Measurements from ENCODE around the gene GPR42. TPM values are rescaled to one million over a fixed set of nuclear protein-coding genes. Genes with fewer than 3 reads are reported as not detected.
"Not testable (repeated sequence)": the region's sequence is repeated elsewhere in the genome, so short reads cannot be mapped to it uniquely, and the experiment has no call there.

GPR42 gene
- total RNA-seq, 1 donor from 2014 or later: not detected

GRCh38 chr19:35362261-35363000 lies 8.4 kb upstream of the GPR42 start:
- no peak for DNase-seq (ENCODE audit: low spot score)

- DNase-seq (ENCODE audit: low spot score): no peak
These were observed 7.8 kb upstream of the GPR42 start for GRCh38 chr19:35363001-35363590.

DNA sequence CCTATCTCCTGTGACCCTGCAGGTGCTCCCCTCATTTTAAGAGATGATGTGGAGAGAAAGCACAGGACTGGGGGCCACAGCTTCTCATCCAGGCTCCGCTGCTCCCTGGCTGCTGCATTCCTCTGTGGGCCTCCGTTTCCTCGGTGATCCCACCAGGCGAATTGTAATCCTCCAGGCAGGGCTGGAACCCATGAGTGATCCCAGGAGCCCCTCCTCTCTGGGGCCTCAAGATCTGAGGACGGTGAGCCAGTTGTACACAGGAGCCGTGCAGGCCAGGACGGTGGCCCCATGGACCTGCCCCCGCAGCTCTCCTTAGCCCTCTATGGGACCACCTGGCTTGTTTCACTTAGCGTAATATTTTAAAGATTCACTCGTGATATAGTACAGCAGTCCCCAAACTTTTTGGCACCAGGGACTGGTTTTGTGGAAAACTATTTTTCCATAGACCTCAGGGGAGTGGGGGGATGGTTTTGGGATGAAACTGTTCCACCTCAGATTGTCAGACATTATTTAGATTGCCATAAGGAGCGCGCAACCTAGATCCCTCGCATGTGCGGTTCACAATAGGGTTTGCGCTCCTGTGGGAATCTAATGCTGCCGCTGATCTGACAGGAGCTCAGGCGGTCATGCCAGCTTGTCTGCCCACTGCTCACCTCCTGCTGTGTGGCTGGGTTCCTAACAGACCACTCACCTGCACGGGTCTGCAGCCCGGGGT lies 7.0 kb upstream of the GPR42 start:
- DNase-seq (ENCODE audit: low spot score): no peak

- DNase-seq (ENCODE audit: low spot score): no peak
These were observed 5.6 kb upstream of the GPR42 start for GRCh38 chr19:35365303-35365702.

GRCh38 chr19:35368378-35368777 lies 2.5 kb upstream of the GPR42 start:
- no peak for DNase-seq (ENCODE audit: low spot score)

DNA sequence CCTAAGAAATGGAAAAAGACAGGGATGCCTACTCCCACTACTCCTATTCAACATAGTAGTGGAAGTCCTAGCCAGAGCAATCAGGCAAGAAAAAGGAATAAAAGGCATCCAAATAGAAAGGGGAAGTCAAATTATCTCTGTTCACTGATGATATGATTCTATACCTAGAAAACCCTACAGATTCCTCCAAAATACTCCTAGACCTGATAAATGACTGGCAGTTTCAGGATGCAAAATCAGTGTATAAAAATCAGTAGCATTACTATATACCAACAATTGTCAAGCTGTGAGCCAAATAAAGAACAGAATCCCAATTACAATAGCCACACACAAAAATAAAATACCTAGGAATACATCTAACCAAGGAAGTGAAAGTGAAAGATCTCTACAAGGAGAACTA lies 1.3 kb upstream of the GPR42 start:
- DNase-seq (ENCODE audit: low spot score): no peak

- DNase-seq (ENCODE audit: low spot score): no peak
These were observed 2.6 kb downstream of the GPR42 start for GRCh38 chr19:35373492-35373891.

DNA sequence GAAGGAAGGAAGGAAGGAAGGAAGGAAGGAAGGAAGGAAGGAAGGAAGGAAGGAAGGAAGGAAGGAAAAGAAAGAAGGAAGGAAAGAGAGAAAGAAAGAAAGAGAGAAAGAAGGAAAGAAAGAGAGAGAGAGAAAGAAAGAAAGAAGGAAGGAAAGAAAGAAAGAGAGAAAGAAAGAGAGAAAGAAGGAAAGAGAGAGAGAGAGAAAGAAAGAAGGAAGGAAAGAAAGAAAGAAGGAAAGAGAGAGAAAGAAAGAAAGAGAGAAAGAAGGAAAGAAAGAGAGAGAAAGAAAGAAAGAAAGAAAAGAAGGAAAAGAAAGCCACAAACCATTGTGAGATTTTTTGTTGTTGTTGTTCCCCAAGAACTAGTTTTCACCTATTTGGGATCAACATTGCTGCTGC lies 3.2 kb downstream of the GPR42 start:
- not testable (repeated sequence) for DNase-seq (ENCODE audit: low spot score)

- DNase-seq (ENCODE audit: low spot score): no peak
These were observed 4.8 kb downstream of the GPR42 start for GRCh38 chr19:35375505-35376307.

GRCh38 chr19:35377656-35378055 lies 6.8 kb downstream of the GPR42 start:
- no peak for DNase-seq (ENCODE audit: low spot score)

GRCh38 chr19:35378356-35378755 lies 7.5 kb downstream of the GPR42 start:
- DNase-seq (ENCODE audit: low spot score): no peak

- not testable (repeated sequence) for DNase-seq (ENCODE audit: low spot score)
These were observed 8.7 kb downstream of the GPR42 start for GRCh38 chr19:35379545-35379944.

GRCh38 chr19:35379992-35380391 lies 9.1 kb downstream of the GPR42 start:
- DNase-seq (ENCODE audit: low spot score): peak; percentile 37

DNA sequence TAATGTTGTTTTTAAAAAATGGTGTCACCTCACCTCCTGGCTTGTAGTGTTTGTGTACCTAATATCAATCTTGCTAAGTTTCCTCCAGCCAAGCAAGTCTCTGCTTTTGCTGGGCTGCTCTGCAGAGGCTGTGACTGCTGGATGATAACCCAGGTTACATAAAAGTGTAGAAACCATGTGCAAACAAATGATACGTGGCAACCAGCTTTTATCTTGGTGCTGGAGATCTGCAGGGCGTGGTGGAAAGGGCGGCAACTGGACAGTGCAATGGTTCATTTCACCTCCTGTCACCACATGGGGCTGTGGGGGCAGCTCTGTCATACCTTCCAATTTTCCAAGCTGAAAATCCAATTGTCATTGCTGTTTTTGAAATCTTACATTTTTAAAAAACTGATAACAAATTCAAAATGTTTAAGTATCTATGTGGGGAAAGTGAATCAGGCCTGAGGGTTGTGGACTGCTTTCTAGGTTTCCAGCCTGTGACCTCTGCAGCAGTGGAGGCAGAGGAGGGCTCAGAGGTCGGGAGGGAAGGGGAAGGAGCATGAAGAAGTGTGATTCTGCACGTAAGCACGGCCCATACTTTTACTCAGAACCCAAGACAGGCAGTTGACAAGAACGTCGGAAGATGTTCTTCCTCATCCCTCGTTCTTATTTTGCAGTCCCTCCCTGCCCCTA lies 9.7 kb downstream of the GPR42 start:
- DNase-seq (ENCODE audit: low spot score): no peak

DNA sequence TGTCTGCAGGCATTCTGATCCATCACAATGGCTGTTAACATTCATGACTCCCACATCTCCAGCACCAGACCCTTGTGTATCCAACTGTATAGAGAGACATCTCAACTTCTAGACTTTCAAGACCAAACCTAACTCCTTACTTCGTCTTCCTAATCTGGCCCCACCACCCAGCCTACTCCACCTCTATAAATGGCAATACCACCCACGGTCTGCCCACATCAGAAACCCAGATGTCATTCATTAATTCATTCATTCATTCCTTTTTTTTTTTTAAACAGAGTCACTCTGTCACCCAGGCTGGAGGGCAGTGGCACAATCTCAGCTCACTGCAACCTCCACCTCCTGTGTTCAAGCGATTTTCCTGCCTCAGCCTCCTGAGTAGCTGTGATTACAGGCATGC lies 10.4 kb downstream of the GPR42 start:
- no peak for DNase-seq (ENCODE audit: low spot score)

GRCh38 chr19:35381926-35382325 lies 11.1 kb downstream of the GPR42 start:
- DNase-seq (ENCODE audit: low spot score): no peak

- DNase-seq (ENCODE audit: low spot score): no peak
These were observed 12.7 kb downstream of the GPR42 start for GRCh38 chr19:35383536-35383935.

DNA sequence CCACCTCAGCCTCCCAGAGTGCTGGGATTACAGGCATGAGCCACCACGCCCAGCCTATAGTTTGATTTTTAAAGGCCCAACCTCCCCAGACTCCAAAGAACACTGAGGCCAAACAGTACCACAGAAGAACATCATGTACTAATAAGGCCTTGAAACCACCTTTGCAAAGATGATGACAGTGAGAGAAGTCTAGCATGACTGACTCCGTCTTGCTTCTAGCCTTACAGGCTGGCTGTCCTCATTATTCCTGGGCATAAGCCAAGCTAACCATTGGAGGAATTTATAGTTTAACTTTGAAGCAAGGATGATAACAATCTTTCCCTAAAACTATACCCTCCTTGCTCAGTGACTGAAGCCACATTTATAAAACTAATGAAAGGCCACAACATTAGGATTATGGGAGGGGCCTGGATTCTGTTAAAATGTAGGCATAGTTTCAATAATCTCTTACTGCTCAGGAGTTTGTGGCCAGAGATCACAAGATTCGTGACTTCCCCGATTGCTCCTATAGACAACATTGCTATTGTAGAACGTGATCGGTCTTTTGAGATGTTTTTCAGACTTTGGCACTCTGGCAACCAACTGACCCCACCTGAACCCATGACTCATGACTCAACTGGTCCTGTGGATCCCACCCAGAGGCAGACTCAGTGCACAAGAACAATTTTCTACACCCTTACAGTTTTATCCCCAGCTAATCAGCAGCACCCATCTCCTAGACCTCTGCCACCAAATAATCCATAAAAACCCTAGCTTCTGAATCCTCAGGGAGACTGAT lies 17.6 kb downstream of the GPR42 start:
- no peak for DNase-seq (ENCODE audit: low spot score)

DNA sequence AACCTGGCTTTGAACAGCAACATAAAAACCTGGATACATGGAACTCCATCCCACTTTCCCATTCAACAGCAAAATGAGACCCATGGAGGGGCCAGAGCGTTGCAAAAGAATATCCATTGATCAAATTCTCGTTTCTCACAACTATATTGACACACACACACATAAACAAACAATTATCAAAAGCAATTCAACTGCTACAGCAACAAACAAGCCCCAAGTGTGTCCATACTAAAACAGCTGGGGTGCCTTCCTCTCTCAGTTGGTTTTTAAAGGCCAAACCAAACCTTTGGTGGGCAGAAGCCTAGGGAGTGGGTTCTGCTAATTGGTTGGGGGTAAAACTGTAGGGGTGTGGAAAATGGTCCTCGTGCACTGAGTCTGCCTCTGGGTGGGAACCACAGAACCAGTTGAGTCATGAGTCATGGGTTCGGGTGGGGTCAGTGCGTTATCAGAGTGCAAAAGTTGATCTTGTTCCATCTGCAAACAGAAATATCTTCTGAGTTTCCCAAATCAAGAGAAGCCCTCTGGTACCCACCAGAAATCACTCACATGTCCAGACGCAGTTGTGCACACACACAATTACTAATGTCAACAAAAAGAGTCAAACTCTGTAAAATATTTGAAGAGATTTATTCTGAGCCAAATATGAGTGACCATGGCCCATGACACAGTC lies 18.5 kb downstream of the GPR42 start:
- DNase-seq (ENCODE audit: low spot score): no peak
